ENCODE results near the gene BDNF.

GRCh38 chr11:27651711-27652110 lies 48.5 kb downstream of the BDNF start:
- TF ChIP-seq CTCF (IDR thresholded peaks at IDR 0.05) (no peak), POLR2A (IDR thresholded peaks at IDR 0.05) (no peak), EP300 (IDR thresholded peaks at IDR 0.05) (no peak)
